Activated T-cell treated with anti-CD3 and anti-CD28 coated beads, Interleukin-2, amount 50 U/mL, for 72 hours (primary cell): ENCODE results near the gene SLC29A1. TPM values are rescaled to one million over a fixed set of nuclear protein-coding genes. Genes with fewer than 3 reads are reported as not detected.
A peak's percentile ranks its signal among the peaks of the same experiment; 100 is the strongest.

ENCODE experiments used
- ATAC-seq, 2 donors: fragments of 150-1000 bp; cut with Tn5 transposase; replicated peaks in 1 of 2; 2 replicates each; pipeline ENCODE4 v1.10.0; 2021; ENCODE audit warnings: moderate library complexity in 2 of 2, mild to moderate bottlenecking in 1 of 2
- DNase-seq, 2 donors: peaks; one replicate each; pipeline ENCODE4 v3.0.0; 2021 to 2022; ENCODE audit warnings: mixed read lengths in 1 of 2
- H3K27ac Mint-ChIP-seq: one replicate; pipeline ENCODE4 v1.8.0; 2022; ENCODE audit warnings: mild to moderate bottlenecking, moderate library complexity, mixed read lengths
- H3K27me3 Mint-ChIP-seq: one replicate; pipeline ENCODE4 v1.8.0; 2022; ENCODE audit warnings: low read depth, mixed read lengths
- H3K36me3 Mint-ChIP-seq, 2 donors: one replicate each; pipeline ENCODE4 v1.8.0; 2022; ENCODE audit warnings: mixed read lengths in 2 of 2, mild to moderate bottlenecking in 1 of 2; ENCODE audit not compliant: insufficient read depth in 2 of 2
- H3K4me1 Mint-ChIP-seq: one replicate; pipeline ENCODE4 v1.8.0; 2022; ENCODE audit warnings: low read depth, mixed read lengths
- H3K4me3 Mint-ChIP-seq, 2 donors: one replicate each; pipeline ENCODE4 v1.8.0; 2022; ENCODE audit warnings: mild to moderate bottlenecking in 2 of 2, mixed read lengths in 2 of 2, moderate library complexity in 2 of 2
- H3K9me3 Mint-ChIP-seq, 2 donors: one replicate each; pipeline ENCODE4 v1.8.0; 2022; ENCODE audit warnings: mixed read lengths in 2 of 2
- total RNA-seq, 2 donors: library from RNA; stranded (reverse); gene quantifications; one replicate each; pipeline ENCODE4 v1.2.3, GENCODE V29; 2022

The SLC29A1 gene
- total RNA-seq, 2 donors from 2014 or later = 21.7 to 28.0 TPM

DNA sequence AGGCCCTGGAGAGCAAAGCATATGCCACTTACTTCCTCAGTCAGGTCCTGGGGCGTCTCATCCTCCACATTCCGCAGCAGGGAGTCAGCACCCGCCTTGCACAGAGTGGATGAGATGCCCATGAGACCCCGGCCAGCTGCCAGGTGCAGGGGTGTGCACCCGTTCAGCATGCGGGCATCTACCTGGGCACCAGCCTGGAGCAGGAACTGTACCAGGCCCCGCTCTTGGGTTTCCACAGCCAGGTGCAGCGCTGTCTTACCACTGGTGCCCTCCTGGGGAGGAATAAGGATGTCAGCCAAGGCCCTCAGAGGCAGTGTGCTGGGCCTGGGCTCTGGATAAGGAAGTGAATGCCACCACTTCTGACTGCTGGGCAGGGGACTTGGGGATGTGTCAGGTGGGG is 36.6 kb downstream of the SLC29A1 start:
- peaks cover 67% of the 10 kb centered on the region for H3K4me1 Mint-ChIP-seq
- no peaks in the 10 kb centered on the region for H3K27me3 Mint-ChIP-seq
- ATAC-seq (no peak), DNase-seq (no peak)
- H3K27ac Mint-ChIP-seq = no peak overlapping the region
- H3K9me3 Mint-ChIP-seq = no peaks in the 10 kb centered on the region
- H3K36me3 Mint-ChIP-seq = peaks cover 11 to 20% of the 10 kb centered on the region in 2 donors
- no peak overlapping the region for H3K4me3 Mint-ChIP-seq

DNA sequence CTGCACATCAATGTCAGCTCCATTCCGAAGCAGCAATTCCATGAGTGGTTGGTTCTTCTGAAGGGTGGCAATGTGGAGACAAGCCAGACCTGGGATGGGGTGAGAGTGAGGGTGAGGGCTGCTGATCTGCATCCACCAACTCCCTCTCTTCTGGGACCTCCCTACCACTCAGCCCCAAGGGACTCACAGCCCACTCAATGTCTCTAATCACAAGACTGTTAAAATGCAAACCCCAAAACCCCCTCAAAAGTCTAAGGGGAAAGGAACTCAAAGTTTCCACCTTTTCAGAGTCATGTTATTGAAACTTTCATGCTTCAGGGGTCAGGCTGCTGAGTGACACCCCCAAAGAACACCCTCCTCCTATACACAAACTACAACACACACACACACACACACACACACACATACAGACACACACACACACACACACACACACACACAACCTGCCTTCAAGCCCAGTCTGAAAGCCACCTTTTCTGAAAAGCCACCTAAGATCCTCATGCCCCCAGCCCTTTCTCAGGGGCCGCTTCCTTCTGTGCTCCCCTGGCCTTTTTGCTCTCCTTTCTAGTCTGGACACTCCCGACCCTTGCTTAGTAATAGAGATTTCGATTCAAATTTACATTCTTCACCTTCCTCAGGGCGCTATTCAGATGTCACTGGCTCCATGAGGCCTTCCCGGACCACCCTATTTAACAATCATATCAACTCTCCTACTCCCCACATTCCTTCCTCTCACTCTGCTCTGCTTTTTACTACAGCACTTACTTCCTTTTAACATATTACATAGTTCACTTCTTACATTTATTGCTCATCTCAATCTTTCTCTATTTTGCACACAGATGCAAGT is 37.3 kb downstream of the SLC29A1 start:
- Mint-ChIP-seq H3K27me3 (no peaks in the 10 kb centered on the region), H3K4me3 (peak overlapping the region in 1 of 2 donors; percentile 20), H3K27ac (peak overlapping the region; percentile 79), H3K4me1 (peaks cover 61% of the 10 kb centered on the region), H3K9me3 (no peaks in the 10 kb centered on the region), H3K36me3 (peaks cover 11 to 22% of the 10 kb centered on the region in 2 donors)
- DNase-seq (no peak), ATAC-seq (no peak)

DNA sequence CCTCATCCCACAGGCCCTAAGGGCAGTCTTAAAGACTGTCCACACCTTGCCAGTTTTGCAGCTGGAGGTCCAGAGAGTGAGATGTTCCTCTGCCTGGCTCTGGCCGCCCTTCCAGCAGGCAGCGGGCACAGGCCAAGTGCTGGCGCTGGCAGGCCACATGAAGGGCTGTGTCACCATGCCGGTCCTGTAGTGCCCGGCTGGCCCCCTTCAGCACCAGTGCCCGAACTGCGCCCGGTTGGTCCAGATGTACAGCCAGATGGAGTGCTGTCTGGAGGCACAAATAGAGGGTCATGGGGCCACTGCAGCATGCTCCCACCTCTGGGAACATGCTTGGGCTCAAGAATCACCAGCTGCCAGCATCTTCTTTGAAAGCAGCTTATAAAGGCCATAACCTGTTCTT is 38.2 kb downstream of the SLC29A1 start:
- H3K4me1 Mint-ChIP-seq = peaks cover 61% of the 10 kb centered on the region
- H3K36me3 Mint-ChIP-seq = peaks cover 11 to 22% of the 10 kb centered on the region in 2 donors
- no peaks in the 10 kb centered on the region for H3K9me3 Mint-ChIP-seq
- DNase-seq (no peak), ATAC-seq (no peak)
- H3K27ac Mint-ChIP-seq = peak overlapping the region; percentile 43
- H3K4me3 Mint-ChIP-seq = no peak overlapping the region
- H3K27me3 Mint-ChIP-seq = no peaks in the 10 kb centered on the region

DNA sequence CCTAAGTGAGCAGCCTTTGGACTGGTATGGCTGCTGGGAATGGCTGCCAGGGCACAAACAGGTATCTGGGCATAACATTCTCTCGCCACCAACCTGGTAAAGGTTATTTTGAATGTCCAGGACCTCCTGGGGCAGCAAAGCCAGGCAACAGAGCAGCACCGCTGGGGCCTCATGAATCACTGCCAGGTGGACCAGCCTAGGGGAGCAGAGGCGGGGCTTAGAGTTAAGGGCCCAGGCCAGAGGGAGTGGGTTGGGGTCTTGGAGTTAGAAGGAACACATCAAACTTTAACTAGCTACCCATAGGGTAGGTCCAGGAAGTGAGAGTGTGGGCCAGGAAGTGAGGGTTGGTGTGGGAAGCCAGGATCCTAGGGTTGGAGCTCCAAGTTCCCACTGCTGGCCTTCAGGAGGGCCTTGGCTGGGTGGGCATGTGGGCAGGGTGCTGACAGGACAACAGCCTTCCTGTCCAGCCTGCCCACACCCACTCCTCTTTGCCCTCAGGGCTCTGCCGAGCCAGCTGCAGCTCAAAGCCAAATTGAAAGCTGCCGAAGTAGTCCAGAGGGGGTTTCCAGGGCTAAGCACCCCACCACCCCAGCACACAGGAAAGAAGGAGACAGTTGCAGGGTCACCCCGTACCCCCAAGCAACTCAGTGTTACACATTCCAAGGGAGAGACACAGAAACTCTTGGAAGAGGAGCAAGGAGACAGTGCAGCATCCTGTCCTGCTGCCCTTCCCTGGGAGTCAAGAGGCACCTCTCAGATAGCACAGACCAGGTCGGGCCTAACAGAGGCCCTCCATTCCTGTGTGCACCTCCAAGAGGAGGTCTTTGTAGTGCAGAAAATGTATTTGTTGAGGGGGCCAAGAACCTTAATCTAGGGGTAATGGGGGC is 39.3 kb downstream of the SLC29A1 start:
- H3K27me3 Mint-ChIP-seq = peaks cover 11% of the 10 kb centered on the region
- DNase-seq (no peak), ATAC-seq (no peak)
- H3K4me1 Mint-ChIP-seq = peaks cover 68% of the 10 kb centered on the region
- H3K36me3 Mint-ChIP-seq = peaks cover 11 to 21% of the 10 kb centered on the region in 2 donors
- no peaks in the 10 kb centered on the region for H3K9me3 Mint-ChIP-seq
- H3K27ac Mint-ChIP-seq = peak overlapping the region; percentile 98
- H3K4me3 Mint-ChIP-seq = peak overlapping the region; percentile 99

DNA sequence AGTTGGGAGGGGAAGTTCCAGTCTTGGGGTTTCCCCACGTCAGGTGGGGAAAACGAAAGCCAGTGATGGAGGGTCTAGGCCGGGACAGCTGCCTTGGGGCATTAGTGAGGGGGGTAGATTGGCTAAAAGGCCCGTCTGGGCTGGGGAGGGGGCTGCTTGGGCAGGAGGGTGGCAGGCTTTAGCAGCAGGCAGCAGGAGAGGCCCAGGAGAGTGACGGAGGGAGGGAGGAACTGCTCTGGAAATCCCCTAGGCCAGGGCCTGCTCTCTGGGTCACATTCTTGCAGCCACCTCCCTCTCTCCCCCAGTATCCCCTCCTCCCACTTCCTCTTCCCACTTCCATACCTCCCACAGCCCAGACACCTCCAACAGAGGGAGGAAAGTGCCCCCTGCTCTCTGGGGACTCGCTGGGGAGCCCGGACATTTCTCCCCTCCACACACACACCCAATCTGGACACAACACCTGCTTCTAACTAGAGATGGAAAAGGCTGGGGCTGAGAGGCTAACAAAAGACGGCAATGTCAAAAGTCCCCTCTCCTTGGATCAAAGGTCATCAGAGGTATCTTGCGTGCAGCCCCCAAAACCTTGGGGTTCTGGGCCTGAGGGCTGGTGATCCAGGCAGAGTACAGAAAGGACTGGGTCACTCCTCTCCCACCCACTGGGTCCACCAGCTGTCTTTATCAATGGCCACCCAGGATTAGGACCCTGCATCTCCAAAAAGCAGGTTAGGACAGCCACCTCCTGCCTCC is 40.1 kb downstream of the SLC29A1 start:
- DNase-seq (no peak), ATAC-seq (peak in 1 of 2 donors; percentile 21)
- peaks cover 63% of the 10 kb centered on the region for H3K4me1 Mint-ChIP-seq
- peaks cover 11 to 17% of the 10 kb centered on the region in 2 donors for H3K36me3 Mint-ChIP-seq
- H3K27ac Mint-ChIP-seq = peak overlapping the region; percentile 98
- H3K9me3 Mint-ChIP-seq = no peaks in the 10 kb centered on the region
- H3K4me3 Mint-ChIP-seq = peak overlapping the region; percentile 99
- H3K27me3 Mint-ChIP-seq = peaks cover 19% of the 10 kb centered on the region

DNA sequence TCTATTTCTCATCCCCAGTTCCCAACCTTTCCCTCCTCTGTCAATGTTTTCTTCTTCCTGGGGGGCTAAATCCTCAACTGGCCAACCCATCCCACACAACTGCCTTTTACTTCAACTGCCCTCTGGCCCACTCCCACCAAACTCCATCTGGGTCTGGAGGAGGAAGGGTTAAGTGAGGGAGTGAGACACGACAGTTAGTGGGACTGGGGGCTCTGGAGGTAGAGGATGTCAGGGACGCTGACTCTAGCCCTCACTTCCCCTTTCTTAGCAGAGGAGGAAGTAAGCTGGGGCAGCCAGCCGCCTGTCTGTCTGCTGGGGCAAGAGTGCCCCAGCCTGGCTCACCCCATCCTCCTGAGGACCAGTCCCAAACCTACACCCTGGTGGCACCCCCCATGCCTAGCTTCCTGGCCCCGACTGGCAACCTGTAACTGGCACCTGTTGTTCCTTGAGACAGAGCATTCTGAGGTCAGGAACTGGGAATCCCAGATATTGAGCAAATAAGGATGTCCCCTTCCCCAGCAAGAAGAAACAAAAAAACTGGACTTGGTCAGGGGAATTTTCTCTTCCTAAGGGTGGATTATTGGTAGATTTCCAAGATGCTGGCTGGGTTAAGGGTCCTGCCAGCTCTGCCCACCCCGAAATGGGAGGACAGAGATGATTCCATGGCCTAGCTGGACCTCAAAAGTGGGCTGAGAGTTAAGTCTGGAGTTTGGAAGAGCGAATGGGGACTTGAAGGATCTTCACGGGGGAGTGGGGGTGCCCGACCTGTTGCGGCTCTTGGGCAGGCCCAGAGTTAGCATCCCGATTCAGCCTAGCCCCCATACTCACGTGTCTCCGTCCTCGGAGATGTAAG is 41.0 kb downstream of the SLC29A1 start:
- H3K36me3 Mint-ChIP-seq = peaks cover 11 to 17% of the 10 kb centered on the region in 2 donors
- peaks cover 28% of the 10 kb centered on the region for H3K27me3 Mint-ChIP-seq
- peak overlapping the region; percentile 99 for H3K4me3 Mint-ChIP-seq
- H3K9me3 Mint-ChIP-seq = no peaks in the 10 kb centered on the region
- H3K4me1 Mint-ChIP-seq = peaks cover 68% of the 10 kb centered on the region
- ATAC-seq = peak; percentile 24 to 34
- peak overlapping the region; percentile 98 for H3K27ac Mint-ChIP-seq
- DNase-seq = peak; percentile 55

DNA sequence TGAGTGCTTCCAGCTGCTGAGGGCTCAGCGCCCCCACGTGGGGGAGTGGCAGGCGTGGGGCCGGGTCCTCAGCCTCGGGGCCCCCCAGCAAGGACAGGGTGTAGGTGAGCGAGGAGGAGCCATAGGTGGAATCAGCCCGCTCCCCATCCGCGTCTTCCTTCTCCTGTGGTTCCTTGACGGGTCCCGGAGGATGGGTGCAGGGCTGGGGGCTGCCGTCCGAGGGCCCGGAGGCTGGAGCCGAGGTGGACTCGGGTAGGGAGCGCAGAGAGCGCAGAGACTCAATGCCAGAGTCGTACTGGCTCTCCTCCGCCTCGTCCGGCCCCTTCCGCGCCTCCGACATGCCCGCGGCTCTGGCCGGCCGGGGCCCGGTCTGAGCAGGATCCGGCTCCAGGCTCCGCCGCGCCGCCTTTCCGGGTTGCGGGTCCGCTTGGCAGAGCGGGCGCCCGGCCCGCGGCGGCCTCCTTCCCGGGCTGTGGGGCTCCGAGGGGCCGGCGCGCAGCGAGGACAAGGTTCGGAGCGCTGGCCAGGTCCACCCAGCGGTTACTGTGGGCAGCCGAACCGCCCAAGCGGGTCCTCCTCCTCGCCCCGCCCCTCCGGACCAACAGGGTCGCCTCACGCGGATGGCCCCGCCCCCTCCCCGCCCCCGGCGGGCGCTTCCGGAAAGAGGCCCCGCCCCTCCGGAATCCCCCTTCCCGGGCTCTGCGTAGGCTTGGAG is 41.8 kb downstream of the SLC29A1 start, which contains the start of gene NFKBIE:
Gene NFKBIE (minus strand): TSS at position 545 of the 715 bp plus-strand sequence. CDS start 205 bp downstream, at position 340.
- peak; percentile 45 to 67 for ATAC-seq
- Mint-ChIP-seq H3K9me3 (no peaks in the 10 kb centered on the region), H3K4me1 (peaks cover 76% of the 10 kb centered on the region), H3K27me3 (peaks cover 35% of the 10 kb centered on the region), H3K36me3 (peaks cover 11 to 17% of the 10 kb centered on the region in 2 donors), H3K4me3 (peak within 1 kb of the TSS; percentile 99), H3K27ac (peak within 1 kb of the TSS; percentile 98)
- DNase-seq = peak; percentile 96 to 97

DNA sequence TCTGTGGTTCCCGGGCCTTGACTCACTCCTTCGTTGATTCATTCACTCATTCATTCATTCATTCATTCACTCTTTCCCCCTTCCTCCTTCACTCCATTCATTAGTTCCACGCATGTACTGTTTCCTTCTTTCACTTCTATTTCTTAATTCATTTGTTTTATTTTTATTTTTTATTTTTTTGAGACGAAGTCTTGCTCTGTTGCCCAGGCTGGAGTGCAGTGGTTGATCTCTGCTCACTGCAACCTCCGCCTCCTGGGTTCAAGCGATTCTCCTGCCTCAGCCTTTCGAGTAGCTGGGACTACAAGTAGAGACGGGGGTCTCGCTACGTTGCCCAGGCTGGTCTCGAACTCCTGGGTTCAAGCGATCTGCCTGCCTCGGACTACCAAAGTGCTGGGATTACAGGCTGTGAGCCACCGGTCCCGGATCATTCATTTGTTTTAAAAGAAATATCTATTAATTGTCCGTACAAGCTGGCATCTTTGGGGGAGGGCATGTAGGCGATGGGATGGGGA is 42.4 kb downstream of the SLC29A1 start:
- H3K4me3 Mint-ChIP-seq = peak overlapping the region; percentile 99
- peaks cover 10 to 15% of the 10 kb centered on the region in 2 donors for H3K36me3 Mint-ChIP-seq
- H3K4me1 Mint-ChIP-seq = peaks cover 75% of the 10 kb centered on the region
- H3K27ac Mint-ChIP-seq = peak overlapping the region; percentile 7
- H3K9me3 Mint-ChIP-seq = no peaks in the 10 kb centered on the region
- ATAC-seq (peak in 1 of 2 donors; percentile 58), DNase-seq (no peak)
- peaks cover 36% of the 10 kb centered on the region for H3K27me3 Mint-ChIP-seq

DNA sequence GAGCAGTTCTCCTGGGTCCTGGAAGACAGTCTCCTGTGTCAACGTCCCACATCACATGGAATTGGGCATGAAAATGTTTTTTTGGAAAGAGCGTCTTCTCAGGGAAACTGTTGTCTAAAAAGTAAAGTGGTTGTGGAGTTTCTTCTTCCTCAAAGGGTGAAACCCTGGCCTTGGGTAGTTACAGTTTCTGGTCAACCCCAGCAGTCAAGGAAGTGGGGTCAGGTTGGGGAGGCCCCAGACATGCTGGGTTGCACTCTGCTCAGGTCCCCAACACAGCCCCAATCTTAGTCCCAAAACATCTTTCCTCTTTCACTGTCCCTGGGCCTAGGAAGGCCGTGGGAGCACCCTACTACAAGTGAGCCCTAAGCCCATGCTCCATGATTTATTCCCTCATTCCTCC is 43.0 kb downstream of the SLC29A1 start:
- ATAC-seq (peak in 1 of 2 donors; percentile 20), DNase-seq (peak in 1 of 2 donors; percentile 63)
- Mint-ChIP-seq H3K9me3 (no peaks in the 10 kb centered on the region), H3K4me1 (peaks cover 69% of the 10 kb centered on the region), H3K27me3 (peaks cover 40% of the 10 kb centered on the region), H3K4me3 (peak overlapping the region; percentile 88 to 99), H3K36me3 (peaks cover 6 to 11% of the 10 kb centered on the region in 2 donors), H3K27ac (peak overlapping the region; percentile 79)

DNA sequence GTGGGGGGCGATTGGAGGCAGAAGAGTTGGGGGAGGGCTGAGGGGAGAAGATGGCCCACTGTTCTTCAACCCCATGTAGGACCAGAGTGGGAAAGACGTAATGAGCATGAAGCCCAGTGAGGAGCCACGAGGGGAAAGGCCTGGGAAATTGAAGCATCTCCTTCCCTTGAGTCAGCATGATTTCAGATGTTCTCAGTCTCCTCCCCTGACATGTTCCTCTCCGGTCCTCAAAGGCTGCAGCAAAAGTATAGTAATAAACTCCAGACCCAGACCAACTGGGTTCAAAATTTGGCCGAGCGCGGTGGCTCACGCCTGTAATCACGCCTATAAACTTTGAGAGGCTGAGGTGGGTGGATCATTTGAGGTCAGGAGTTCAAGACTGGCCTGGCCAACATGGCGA is 43.9 kb downstream of the SLC29A1 start:
- peaks cover 49% of the 10 kb centered on the region for H3K27me3 Mint-ChIP-seq
- no peak for DNase-seq
- no peak overlapping the region for H3K27ac Mint-ChIP-seq

DNA sequence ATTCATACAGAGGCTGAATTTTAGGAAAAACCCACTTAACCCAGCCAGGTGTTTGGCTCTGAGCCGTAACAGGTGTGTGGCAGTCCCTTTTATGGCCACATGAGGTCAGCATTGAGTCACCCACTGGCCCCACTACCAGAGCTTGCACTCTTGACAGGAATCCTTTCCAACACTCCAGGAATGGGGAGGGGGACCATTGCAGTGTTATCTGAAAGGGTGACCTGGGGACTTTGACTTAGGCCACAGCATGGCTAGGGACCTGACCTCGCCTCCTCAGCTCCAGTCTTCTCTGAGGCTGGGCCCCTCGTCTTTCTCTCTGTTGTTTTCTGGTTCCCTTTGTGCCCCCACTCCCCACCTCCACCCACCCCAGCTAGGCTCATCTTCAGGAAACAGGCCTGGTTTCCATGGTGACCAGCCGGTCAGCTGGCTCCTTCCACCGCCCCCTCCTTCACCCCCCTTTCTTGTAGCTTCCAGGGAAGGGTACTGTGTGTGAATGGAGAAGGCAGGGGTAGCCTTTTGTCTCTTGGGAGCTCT is 44.8 kb downstream of the SLC29A1 start:
- peak overlapping the region; percentile 12 for H3K27ac Mint-ChIP-seq
- no peaks in the 10 kb centered on the region for H3K9me3 Mint-ChIP-seq
- DNase-seq (peak; percentile 62 to 71), ATAC-seq (no peak)
- peaks cover 56% of the 10 kb centered on the region for H3K4me1 Mint-ChIP-seq
- H3K27me3 Mint-ChIP-seq = peaks cover 58% of the 10 kb centered on the region
- H3K4me3 Mint-ChIP-seq = no peak overlapping the region
- H3K36me3 Mint-ChIP-seq = peaks cover 6 to 11% of the 10 kb centered on the region in 2 donors

More for the DNA sequence above, 43.9 kb downstream of the SLC29A1 start:
- ATAC-seq = no peak
- Mint-ChIP-seq H3K36me3 (peaks cover 6 to 11% of the 10 kb centered on the region in 2 donors), H3K4me3 (no peak overlapping the region), H3K9me3 (no peaks in the 10 kb centered on the region), H3K4me1 (peaks cover 65% of the 10 kb centered on the region)
